Thyroid gland (tissue), 4 donors: ENCODE data around the gene TAPBPL.

Source experiments
- CTCF ChIP-seq, 6 experiments: fragments of 200-600 bp in 3 of 6; fragments of 450-650 bp in 3 of 6; sonication (generic) in 3 of 6; IDR thresholded peaks; one replicate each; pipeline ENCODE4 v1.5.1; 2016 to 2019; ENCODE audit warnings: antibody characterized with exemption in 6 of 6, mild to moderate bottlenecking in 2 of 6, inconsistent platforms in 1 of 6, moderate library complexity in 1 of 6
- POLR2A ChIP-seq, 2 donors: fragments of 450-650 bp; IDR thresholded peaks; one replicate each; pipeline ENCODE4 v1.6.1; 2017; ENCODE audit warnings: antibody characterized with exemption in 2 of 2, mild to moderate bottlenecking in 2 of 2, moderate library complexity in 1 of 2

DNA sequence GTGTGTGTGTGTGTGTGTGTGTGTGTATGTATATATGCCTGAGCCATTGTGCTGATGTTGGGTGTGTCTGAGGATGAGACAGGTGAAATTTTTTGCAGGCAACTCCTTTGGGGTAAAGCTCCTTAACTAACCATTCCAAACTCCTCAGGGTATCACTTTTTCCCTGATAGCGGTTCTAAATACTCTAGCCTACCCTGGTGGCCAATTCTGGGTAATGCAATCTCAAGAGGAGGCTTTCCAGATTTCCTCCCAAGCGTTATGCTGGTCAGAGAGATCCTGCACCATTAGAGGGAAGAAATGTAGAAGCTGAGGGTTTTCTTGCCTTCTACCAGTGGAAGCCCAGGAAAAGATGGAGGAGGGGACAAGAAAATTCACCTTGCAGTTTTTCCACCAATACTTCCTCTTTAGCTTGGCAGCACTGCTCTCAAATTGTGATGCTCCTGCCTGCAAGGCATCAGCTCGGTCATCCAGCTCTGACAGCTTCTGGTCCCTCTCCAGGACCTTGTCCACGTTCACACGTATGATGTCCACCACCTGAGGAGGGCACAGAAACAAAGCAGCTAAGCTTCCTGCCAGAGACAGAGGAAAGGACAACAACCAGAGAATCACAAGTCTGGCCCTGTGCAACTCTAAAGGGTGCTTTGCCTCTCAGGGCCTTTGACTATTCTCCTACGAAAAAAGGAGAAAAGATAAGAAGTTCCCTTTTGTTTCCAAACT is 13.8 kb downstream of the TAPBPL start:
- TF ChIP-seq CTCF (IDR thresholded peaks at IDR 0.05) (peak; percentile 65 to 98 (median 90)), POLR2A (IDR thresholded peaks at IDR 0.05) (no peak)
